HG03108 (cell line): ENCODE data around the gene BAIAP2L2.
"Not testable (repeated sequence)": the region's sequence is repeated elsewhere in the genome, so short reads cannot be mapped to it uniquely, and the experiment has no call there.

Source experiments
- ATAC-seq: cut with Tn5 transposase; IDR thresholded peaks from one replicate; pipeline ENCODE4 v1.9.1; 2021; ENCODE audit warnings: moderate library complexity; ENCODE audit not compliant: unreplicated experiment

BAIAP2L2 gene

GRCh38 chr22:38129021-38129420, 18.5 kb upstream of the BAIAP2L2 start:
- ATAC-seq: no peak

DNA sequence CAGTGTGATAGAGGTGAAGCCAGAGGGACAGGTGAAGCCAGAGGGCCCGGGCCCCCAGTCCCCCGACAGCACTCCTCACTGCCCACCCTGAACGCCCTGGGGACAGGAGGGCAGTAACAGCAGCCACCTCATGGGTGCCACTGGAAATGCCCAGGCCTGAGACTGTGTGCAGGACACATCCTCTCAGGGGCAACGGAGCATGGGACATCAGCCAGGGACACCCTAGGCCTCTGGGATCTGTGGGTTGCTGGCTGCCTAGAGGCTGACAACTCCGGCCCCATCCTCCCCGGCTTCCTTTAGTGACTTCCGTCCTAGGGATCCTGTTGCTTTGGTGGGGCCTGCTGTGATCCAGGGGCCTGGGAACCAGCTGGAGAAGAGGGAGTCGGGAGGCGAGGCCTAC, 17.4 kb upstream of the BAIAP2L2 start:
- ATAC-seq: no peak

DNA sequence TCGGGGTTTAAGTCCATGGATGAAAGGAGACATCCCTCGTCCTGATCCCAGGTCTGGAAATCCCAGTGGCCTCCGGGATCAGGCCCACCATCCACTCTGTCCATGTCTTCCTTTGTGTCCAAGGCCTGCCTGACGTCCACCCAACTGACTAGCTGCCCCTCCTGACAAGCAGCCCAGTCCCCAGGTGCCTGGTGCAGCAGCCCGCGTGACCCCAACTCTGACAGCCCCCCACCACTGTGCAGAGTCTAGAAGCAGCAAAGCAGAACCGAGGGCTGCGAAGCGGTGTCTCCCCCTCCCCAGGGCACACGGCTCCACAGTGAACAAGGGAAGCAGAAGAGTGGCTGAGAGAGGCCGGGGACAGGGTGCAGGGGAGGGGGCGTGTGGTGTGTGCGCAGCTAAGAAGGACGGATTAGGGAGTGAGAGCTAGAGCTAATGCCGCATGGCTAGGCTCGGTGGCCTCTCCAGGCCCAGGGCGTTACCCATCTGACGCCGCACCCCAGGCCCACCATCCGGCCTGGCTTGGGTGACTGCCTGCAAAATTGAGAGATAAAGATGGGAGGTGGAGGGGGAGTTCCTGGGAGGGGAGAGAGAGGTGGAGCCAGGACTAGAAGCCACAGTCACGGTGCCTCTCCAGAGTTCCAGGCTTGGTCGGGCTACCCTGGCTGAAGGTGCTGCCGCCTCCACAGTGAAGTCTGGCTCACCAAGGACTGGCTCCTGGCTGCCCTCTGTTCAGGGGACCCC, 16.6 kb upstream of the BAIAP2L2 start:
- ATAC-seq: no peak

- no peak for ATAC-seq
Measured at GRCh38 chr22:38125751-38126201, 15.3 kb upstream of the BAIAP2L2 start.

GRCh38 chr22:38125038-38125610, 14.6 kb upstream of the BAIAP2L2 start:
- no peak for ATAC-seq

GRCh38 chr22:38124236-38124974, 13.9 kb upstream of the BAIAP2L2 start:
- no peak for ATAC-seq

DNA sequence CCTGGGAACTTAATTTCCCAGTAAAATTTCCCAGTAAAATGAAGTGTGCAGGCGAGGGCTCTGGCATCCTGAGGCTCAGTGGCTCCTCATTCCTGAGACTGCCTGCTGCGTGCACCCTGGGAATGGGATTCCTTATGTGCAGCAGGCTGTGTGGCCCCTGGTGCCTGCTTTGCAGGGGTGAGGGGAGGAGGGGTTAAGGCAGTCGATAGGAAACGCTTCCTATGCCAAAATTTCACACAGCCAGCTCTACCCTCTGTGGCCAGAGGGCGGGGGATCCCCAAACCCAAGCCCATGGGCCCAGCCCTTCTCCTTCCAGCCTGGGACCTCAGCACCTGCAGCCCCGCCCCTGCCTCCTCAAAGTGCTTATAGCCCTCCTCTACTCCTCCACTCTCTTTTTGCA, 12.1 kb upstream of the BAIAP2L2 start:
- ATAC-seq: no peak

- ATAC-seq: no peak
Measured at GRCh38 chr22:38120359-38121110, 10.1 kb upstream of the BAIAP2L2 start.

GRCh38 chr22:38118747-38119146, 8.3 kb upstream of the BAIAP2L2 start:
- not testable (repeated sequence) for ATAC-seq

- no peak for ATAC-seq
Measured at GRCh38 chr22:38118182-38118581, 7.7 kb upstream of the BAIAP2L2 start.

DNA sequence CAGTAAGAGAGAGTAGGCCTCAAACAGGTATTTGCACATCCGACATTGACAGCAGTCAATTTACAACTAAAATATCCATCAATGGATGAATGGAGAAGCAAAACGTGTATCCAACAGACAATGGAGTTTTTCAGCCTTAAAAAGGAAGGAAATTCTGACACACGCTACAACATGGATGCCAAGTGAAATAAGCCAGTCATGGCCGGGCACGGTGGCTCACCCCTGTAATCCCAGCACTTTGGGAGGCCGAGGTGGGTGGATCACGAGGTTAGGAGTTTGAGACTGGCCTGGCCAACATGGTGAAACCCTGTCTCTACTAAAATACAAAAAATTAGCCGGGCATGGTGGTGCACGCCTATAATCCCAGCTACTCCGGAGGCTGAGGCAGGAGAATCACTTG, 7.1 kb upstream of the BAIAP2L2 start:
- not testable (repeated sequence) for ATAC-seq

GRCh38 chr22:38115423-38116205, 5.1 kb upstream of the BAIAP2L2 start:
- ATAC-seq: no peak

GRCh38 chr22:38114484-38115398, 4.3 kb upstream of the BAIAP2L2 start:
- no peak for ATAC-seq

GRCh38 chr22:38112381-38112780, 1.9 kb upstream of the BAIAP2L2 start:
- no peak for ATAC-seq

DNA sequence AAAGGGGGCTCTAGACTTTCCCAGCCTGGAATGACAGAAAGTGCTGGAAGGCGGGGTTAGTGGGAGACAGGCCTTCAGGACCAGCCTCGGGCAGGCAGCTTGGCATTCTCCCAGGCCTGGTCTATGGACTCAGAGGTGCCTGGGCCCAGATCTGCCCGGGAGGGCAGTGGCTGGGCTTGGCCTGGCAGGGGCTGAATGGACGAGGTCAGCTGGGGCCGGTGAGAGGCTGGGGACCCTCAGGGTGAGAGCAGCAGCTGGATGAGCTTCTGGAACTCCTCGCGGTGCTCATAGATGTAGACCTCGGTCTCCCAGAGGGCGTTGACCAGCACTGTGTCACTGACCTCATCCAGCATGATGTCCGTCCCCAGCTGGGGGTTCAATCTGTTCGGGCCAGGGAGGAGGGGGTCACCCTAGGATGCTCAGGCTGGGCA, 1.5 kb upstream of the BAIAP2L2 start:
- no peak for ATAC-seq

- no peak for ATAC-seq
Measured at GRCh38 chr22:38110863-38111852, 674 bp upstream of the BAIAP2L2 start.

DNA sequence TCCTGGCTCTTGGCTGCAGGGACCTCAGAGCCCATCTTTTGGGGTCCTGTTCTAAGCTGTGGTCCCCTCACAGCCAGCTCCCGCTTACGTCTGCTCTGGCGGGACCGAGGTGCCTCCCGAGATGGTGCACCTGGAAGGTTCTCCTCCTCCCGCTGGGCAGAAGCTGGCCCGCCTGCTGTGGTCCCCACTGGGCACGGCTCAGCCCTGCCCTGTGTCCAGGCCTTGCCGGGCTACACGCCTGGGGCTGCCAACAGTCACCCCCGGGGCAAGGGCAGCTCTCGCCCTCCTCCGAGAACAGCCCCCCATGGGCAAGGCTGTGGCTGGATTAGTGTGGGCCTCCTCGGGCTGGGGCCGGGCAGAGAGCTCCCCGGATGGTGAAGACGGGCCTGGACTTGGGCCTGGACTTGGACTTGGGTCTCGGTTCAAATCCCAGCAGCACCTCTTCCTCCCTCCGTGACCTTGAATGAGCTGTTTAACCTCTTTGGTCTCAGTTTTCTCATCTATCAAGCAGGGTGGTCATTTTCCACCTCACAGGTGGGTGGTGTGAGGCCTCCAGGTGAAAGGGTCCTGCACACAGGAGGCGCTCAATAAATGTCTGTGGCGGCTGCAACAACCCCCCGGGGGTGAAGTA, 998 bp downstream of the BAIAP2L2 start:
- ATAC-seq: no peak
